Nephron progenitor cell (in vitro differentiated cells): Measurements from ENCODE around the gene PLBD1.
A peak's percentile ranks its signal among the peaks of the same experiment; 100 is the strongest.

ENCODE experiments used
- DNase-seq: peaks from one replicate; pipeline ENCODE4 v3.0.0; 2021
- H3K27ac Mint-ChIP-seq: 2 replicates; pipeline ENCODE4 v1.8.0; 2021; ENCODE audit warnings: mild to moderate bottlenecking, moderate library complexity, mixed read lengths
- H3K27me3 Mint-ChIP-seq: 2 replicates; pipeline ENCODE4 v1.8.0; 2021; ENCODE audit warnings: mild to moderate bottlenecking, low read depth, mixed read lengths; ENCODE audit not compliant: poor library complexity
- H3K36me3 Mint-ChIP-seq: 2 replicates; pipeline ENCODE4 v1.8.0; 2021; ENCODE audit warnings: low read depth, mixed read lengths
- H3K4me1 Mint-ChIP-seq: 2 replicates; pipeline ENCODE4 v1.8.0; 2021; ENCODE audit warnings: mixed read lengths
- H3K4me3 Mint-ChIP-seq: 2 replicates; pipeline ENCODE4 v1.8.0; 2021; ENCODE audit warnings: mild to moderate bottlenecking, moderate library complexity, mixed read lengths
- H3K9me3 Mint-ChIP-seq: 2 replicates; pipeline ENCODE4 v1.8.0; 2021; ENCODE audit warnings: mild to moderate bottlenecking, moderate library complexity, mixed read lengths
- CTCF ChIP-seq: fragments of 200-600 bp; sonication (generic); IDR thresholded peaks from 2 replicates; pipeline ENCODE4 v1.5.0; 2021; ENCODE audit warnings: antibody characterized with exemption

PLBD1 gene

GRCh38 chr12:14479004-14479403 is 88.7 kb downstream of the PLBD1 start:
- no peaks in the 10 kb centered on the region for H3K4me1 Mint-ChIP-seq
- H3K27me3 Mint-ChIP-seq: no peaks in the 10 kb centered on the region
- DNase-seq: no peak
- no peak overlapping the region for H3K4me3 Mint-ChIP-seq
- H3K36me3 Mint-ChIP-seq: peaks cover 94% of the 10 kb centered on the region
- peaks cover 21% of the 10 kb centered on the region for H3K9me3 Mint-ChIP-seq
- no peak overlapping the region for H3K27ac Mint-ChIP-seq
- TF ChIP-seq CTCF: no peak

- H3K9me3 Mint-ChIP-seq: peaks cover 62% of the 10 kb centered on the region
- no peak for DNase-seq
- peaks cover 97% of the 10 kb centered on the region for H3K36me3 Mint-ChIP-seq
- no peaks in the 10 kb centered on the region for H3K27me3 Mint-ChIP-seq
- H3K4me1 Mint-ChIP-seq: no peaks in the 10 kb centered on the region
- H3K27ac Mint-ChIP-seq: no peak overlapping the region
- no peak for TF ChIP-seq CTCF
- no peak overlapping the region for H3K4me3 Mint-ChIP-seq
Observed at GRCh38 chr12:14473707-14474287, 93.9 kb downstream of the PLBD1 start.

- Mint-ChIP-seq H3K4me1 (no peaks in the 10 kb centered on the region), H3K4me3 (no peak overlapping the region), H3K27ac (no peak overlapping the region), H3K9me3 (peaks cover 71% of the 10 kb centered on the region), H3K36me3 (peaks cover 100% of the 10 kb centered on the region), H3K27me3 (no peaks in the 10 kb centered on the region)
- no peak for TF ChIP-seq CTCF
- DNase-seq: no peak
Observed at GRCh38 chr12:14471497-14471896, 96.2 kb downstream of the PLBD1 start.

GRCh38 chr12:14460212-14460841 is 107.4 kb downstream of the PLBD1 start:
- Mint-ChIP-seq H3K36me3 (peaks cover 64% of the 10 kb centered on the region), H3K9me3 (no peaks in the 10 kb centered on the region), H3K4me3 (no peak overlapping the region), H3K27me3 (no peaks in the 10 kb centered on the region), H3K4me1 (no peaks in the 10 kb centered on the region), H3K27ac (no peak overlapping the region)
- DNase-seq: no peak
- TF ChIP-seq CTCF: no peak

GRCh38 chr12:14454098-14454907 is 113.4 kb downstream of the PLBD1 start:
- peak overlapping the region; percentile 66 for H3K27ac Mint-ChIP-seq
- H3K4me3 Mint-ChIP-seq: no peak overlapping the region
- DNase-seq: peak; percentile 9
- no peaks in the 10 kb centered on the region for H3K9me3 Mint-ChIP-seq
- H3K27me3 Mint-ChIP-seq: no peaks in the 10 kb centered on the region
- H3K36me3 Mint-ChIP-seq: peaks cover 79% of the 10 kb centered on the region
- peaks cover 25% of the 10 kb centered on the region for H3K4me1 Mint-ChIP-seq
- peak; percentile 60 for TF ChIP-seq CTCF
